HCT116 (cell line): ENCODE results near the gene OSBPL8.

Experiments
- CEBPB ChIP-seq: IDR thresholded peaks from 2 replicates; pipeline ENCODE4 v1.6.1; 2012; ENCODE audit warnings: low read depth
- EGR1 ChIP-seq: IDR thresholded peaks from 2 replicates; pipeline ENCODE4 v1.6.1; 2012; ENCODE audit warnings: low read depth
- EZH2 ChIP-seq: fragments of 200-600 bp; sonication (generic); IDR thresholded peaks from 2 replicates; pipeline ENCODE4 v1.6.1; 2017; ENCODE audit warnings: antibody characterized with exemption, mixed run types
- FOSL1 ChIP-seq: IDR thresholded peaks from 2 replicates; pipeline ENCODE4 v1.6.1; 2012; ENCODE audit warnings: low read depth
- JUND ChIP-seq: IDR thresholded peaks from 2 replicates; pipeline ENCODE4 v1.6.1; 2012
- POLR2A ChIP-seq: IDR thresholded peaks from 2 replicates; pipeline ENCODE4 v1.7.0; 2011; ENCODE audit warnings: borderline replicate concordance; ENCODE audit not compliant: insufficient read depth, insufficient read length; ENCODE audit errors: extremely low read depth
- POLR2AphosphoS5 ChIP-seq: IDR thresholded peaks from 2 replicates; pipeline ENCODE4 v1.6.1; 2011; ENCODE audit warnings: mild to moderate bottlenecking, low read depth, low read length, moderate library complexity
- RAD21 ChIP-seq: IDR thresholded peaks from 2 replicates; pipeline ENCODE4 v1.6.1; 2012; ENCODE audit warnings: low read depth, mild to moderate bottlenecking
- YY1 ChIP-seq: IDR thresholded peaks from 2 replicates; pipeline ENCODE4 v1.6.1; 2011; ENCODE audit warnings: low read length, low read depth, moderate library complexity, mild to moderate bottlenecking; ENCODE audit not compliant: insufficient replicate concordance; ENCODE audit errors: extremely low read depth
- TF ChIP-seq, protein P1 (sequence below), 3 experiments: fragments of 200-600 bp in 1 of 3; sonication (generic) in 1 of 3; IDR thresholded peaks in 2 of 3; conservative IDR thresholded peaks in 1 of 3; 2 replicates each; pipeline ENCODE4 v1.5.1; 2012 to 2017; ENCODE audit warnings: low read depth in 2 of 3, low read length in 2 of 3, antibody characterized with exemption in 1 of 3, borderline replicate concordance in 1 of 3, control low read depth in 1 of 3, mild to moderate bottlenecking in 1 of 3, mixed read lengths in 1 of 3, mixed run types in 1 of 3, moderate library complexity in 1 of 3; ENCODE audit not compliant: insufficient read depth in 1 of 3
- TF ChIP-seq, protein P2 (sequence below): IDR thresholded peaks from 2 replicates; pipeline ENCODE4 v1.6.1; 2012; ENCODE audit warnings: low read depth

DNA sequence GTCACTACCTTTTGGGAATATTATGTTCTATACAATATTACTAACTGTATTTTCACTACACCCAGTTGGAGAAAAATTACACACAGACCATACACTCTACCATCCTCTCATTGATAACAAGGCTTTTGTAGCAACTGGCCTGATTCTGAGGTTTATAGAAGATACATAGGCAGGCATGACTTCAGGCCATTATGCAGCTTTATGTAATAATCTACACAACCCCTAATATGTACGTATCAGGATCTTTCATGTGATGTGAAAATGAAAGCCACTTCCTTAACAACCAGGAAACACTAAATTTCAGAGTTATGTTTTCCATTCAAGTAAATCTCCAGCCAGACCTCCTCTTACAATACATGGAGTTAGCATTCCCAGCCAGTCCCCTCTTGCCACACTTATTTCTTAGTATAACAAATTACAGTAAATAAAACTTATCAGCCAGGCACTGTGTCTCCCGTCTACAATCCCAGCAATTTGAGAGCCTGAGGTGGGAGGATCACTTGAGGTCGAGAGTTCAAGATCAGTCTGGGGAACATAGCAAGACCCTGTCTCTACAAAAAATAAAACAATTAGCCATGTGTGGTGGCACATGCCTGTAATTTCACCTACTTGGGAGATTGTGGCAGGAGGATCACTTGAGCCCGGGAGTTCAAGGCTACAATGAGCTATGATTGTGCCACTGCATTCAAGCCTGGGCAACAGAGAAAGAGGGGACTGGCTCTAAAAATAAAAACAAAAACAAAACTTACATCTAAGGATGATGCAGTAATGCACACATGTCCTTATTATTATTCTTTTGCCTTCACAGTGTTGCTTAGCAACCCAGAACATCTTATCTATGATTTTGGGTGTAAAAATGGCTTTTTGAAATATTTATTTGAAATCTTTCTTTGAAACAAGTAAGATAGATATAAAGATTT, 10.4 kb upstream of the OSBPL8 start:
- TF ChIP-seq RAD21 (no peak), POLR2A (no peak), POLR2AphosphoS5 (no peak), YY1 (no peak), EGR1 (no peak), JUND (no peak), CEBPB (no peak), EZH2 (no peak), FOSL1 (no peak)
- TF ChIP-seq, protein P1, sequence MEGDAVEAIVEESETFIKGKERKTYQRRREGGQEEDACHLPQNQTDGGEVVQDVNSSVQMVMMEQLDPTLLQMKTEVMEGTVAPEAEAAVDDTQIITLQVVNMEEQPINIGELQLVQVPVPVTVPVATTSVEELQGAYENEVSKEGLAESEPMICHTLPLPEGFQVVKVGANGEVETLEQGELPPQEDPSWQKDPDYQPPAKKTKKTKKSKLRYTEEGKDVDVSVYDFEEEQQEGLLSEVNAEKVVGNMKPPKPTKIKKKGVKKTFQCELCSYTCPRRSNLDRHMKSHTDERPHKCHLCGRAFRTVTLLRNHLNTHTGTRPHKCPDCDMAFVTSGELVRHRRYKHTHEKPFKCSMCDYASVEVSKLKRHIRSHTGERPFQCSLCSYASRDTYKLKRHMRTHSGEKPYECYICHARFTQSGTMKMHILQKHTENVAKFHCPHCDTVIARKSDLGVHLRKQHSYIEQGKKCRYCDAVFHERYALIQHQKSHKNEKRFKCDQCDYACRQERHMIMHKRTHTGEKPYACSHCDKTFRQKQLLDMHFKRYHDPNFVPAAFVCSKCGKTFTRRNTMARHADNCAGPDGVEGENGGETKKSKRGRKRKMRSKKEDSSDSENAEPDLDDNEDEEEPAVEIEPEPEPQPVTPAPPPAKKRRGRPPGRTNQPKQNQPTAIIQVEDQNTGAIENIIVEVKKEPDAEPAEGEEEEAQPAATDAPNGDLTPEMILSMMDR (IDR thresholded peaks at IDR 0.05 in 2 of 3, conservative IDR thresholded peaks at IDR 0.05 in 1 of 3; ENCODE audit: borderline replicate concordance in 1 of 3, insufficient read depth in 1 of 3, low read depth in 2 of 3, low read length in 2 of 3): no peak
- TF ChIP-seq, protein P2, sequence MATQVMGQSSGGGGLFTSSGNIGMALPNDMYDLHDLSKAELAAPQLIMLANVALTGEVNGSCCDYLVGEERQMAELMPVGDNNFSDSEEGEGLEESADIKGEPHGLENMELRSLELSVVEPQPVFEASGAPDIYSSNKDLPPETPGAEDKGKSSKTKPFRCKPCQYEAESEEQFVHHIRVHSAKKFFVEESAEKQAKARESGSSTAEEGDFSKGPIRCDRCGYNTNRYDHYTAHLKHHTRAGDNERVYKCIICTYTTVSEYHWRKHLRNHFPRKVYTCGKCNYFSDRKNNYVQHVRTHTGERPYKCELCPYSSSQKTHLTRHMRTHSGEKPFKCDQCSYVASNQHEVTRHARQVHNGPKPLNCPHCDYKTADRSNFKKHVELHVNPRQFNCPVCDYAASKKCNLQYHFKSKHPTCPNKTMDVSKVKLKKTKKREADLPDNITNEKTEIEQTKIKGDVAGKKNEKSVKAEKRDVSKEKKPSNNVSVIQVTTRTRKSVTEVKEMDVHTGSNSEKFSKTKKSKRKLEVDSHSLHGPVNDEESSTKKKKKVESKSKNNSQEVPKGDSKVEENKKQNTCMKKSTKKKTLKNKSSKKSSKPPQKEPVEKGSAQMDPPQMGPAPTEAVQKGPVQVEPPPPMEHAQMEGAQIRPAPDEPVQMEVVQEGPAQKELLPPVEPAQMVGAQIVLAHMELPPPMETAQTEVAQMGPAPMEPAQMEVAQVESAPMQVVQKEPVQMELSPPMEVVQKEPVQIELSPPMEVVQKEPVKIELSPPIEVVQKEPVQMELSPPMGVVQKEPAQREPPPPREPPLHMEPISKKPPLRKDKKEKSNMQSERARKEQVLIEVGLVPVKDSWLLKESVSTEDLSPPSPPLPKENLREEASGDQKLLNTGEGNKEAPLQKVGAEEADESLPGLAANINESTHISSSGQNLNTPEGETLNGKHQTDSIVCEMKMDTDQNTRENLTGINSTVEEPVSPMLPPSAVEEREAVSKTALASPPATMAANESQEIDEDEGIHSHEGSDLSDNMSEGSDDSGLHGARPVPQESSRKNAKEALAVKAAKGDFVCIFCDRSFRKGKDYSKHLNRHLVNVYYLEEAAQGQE: no peak
